NB4 (cell line): ENCODE data around the gene TMEM88.

Experiments used
- DNase-seq: peaks from one replicate; pipeline ENCODE4 v3.0.0; 2010; ENCODE audit warnings: low read depth
- H3K4me3 ChIP-seq: one replicate; pipeline ENCODE4 v1.5.1; 2011; ENCODE audit warnings: mild to moderate bottlenecking, low read depth, low read length, moderate library complexity
- CTCF ChIP-seq: IDR thresholded peaks from one replicate; pipeline ENCODE4 v1.5.1; 2012; ENCODE audit warnings: low read depth, low read length
- MAX ChIP-seq: IDR thresholded peaks from 2 replicates; pipeline ENCODE4 v1.6.1; 2011; ENCODE audit warnings: low read depth, low read length
- MYC ChIP-seq: IDR thresholded peaks from 2 replicates; pipeline ENCODE4 v1.6.1; 2011; ENCODE audit warnings: low read depth, low read length
- POLR2A ChIP-seq: IDR thresholded peaks from 2 replicates; pipeline ENCODE4 v1.6.1; 2011; ENCODE audit warnings: mild to moderate bottlenecking; ENCODE audit not compliant: insufficient read length; ENCODE audit errors: extremely low read depth

TMEM88 gene

GRCh38 chr17:7842380-7843256, 12.2 kb upstream of the TMEM88 start:
- TF ChIP-seq CTCF: no peak
- DNase-seq: peak; percentile 86
- H3K4me3 ChIP-seq: peak overlapping the region; percentile 70

GRCh38 chr17:7843257-7843535, 11.7 kb upstream of the TMEM88 start:
- TF ChIP-seq POLR2A (no peak), MYC (no peak), MAX (peak; percentile 4; the same call in 1 of the 2 replicates)
- H3K4me3 ChIP-seq: peak overlapping the region; percentile 70
- no peak for DNase-seq

GRCh38 chr17:7843536-7844291, 11.2 kb upstream of the TMEM88 start:
- peak overlapping the region; percentile 70 for H3K4me3 ChIP-seq
- DNase-seq: peak; percentile 78
- peak; percentile 76 for TF ChIP-seq MYC
- TF ChIP-seq MAX: peak; percentile 60
- TF ChIP-seq POLR2A: no peak

GRCh38 chr17:7844292-7845154, 10.3 kb upstream of the TMEM88 start:
- DNase-seq: peak; percentile 80
- H3K4me3 ChIP-seq: peak overlapping the region; percentile 70
- no peak; the same call in 1 of the 2 replicates for TF ChIP-seq MYC
- no peak for TF ChIP-seq MAX
- no peak for TF ChIP-seq CTCF
- peak; percentile 18 for TF ChIP-seq POLR2A

GRCh38 chr17:7845359-7846062, 9.4 kb upstream of the TMEM88 start:
- no peak for TF ChIP-seq MAX
- no peak for TF ChIP-seq POLR2A
- TF ChIP-seq MYC: no peak
- TF ChIP-seq CTCF: no peak
- H3K4me3 ChIP-seq: no peak overlapping the region
- DNase-seq: no peak

GRCh38 chr17:7846063-7846735, 8.7 kb upstream of the TMEM88 start:
- TF ChIP-seq MAX: no peak
- TF ChIP-seq MYC: no peak
- TF ChIP-seq POLR2A: no peak
- no peak for TF ChIP-seq CTCF
- DNase-seq: no peak

More at GRCh38 chr17:7846063-7846735, 8.7 kb upstream of the TMEM88 start:
- no peak overlapping the region for H3K4me3 ChIP-seq
